WERI-Rb-1 (cell line): Measurements from ENCODE around the gene KRT32.

Source experiments
- DNase-seq: peaks from one replicate; pipeline ENCODE4 v3.0.0-alpha.2; 2020
- H3K27ac ChIP-seq: fragments of 250-450 bp; sonication (Bioruptor Pico); 2 replicates; pipeline ENCODE4 v1.5.1; 2020; ENCODE audit warnings: mild to moderate bottlenecking, moderate library complexity
- H3K27me3 ChIP-seq: fragments of 250-450 bp; sonication (Bioruptor Pico); 2 replicates; pipeline ENCODE4 v1.5.1; 2021; ENCODE audit warnings: mild to moderate bottlenecking, low read depth, moderate library complexity; ENCODE audit not compliant: insufficient read depth, severe bottlenecking
- H3K36me3 ChIP-seq: fragments of 250-450 bp; sonication (Bioruptor Pico); 2 replicates; pipeline ENCODE4 v1.5.1; 2020; ENCODE audit warnings: mild to moderate bottlenecking, moderate library complexity
- H3K4me3 ChIP-seq: 2 replicates; pipeline ENCODE4 v1.5.1; 2011; ENCODE audit warnings: low read depth, mild to moderate bottlenecking, control low read depth, low read length
- H3K9me3 ChIP-seq: fragments of 250-450 bp; sonication (Bioruptor Pico); 2 replicates; pipeline ENCODE4 v1.5.1; 2021; ENCODE audit warnings: mild to moderate bottlenecking, moderate library complexity; ENCODE audit not compliant: severe bottlenecking
- TF ChIP-seq, protein P1 (sequence below): IDR thresholded peaks from 2 replicates; pipeline ENCODE4 v1.5.1; 2011; ENCODE audit warnings: low read depth, mild to moderate bottlenecking, control low read depth, inconsistent platforms, low read length

The KRT32 gene

GRCh38 chr17:41490000-41490990 is 23.1 kb upstream of the KRT32 start:
- H3K9me3 ChIP-seq: no peaks in the 10 kb centered on the region
- H3K27me3 ChIP-seq: peaks cover 14% of the 10 kb centered on the region
- DNase-seq: no peak
- H3K4me3 ChIP-seq: no peak overlapping the region
- TF ChIP-seq, protein P1, sequence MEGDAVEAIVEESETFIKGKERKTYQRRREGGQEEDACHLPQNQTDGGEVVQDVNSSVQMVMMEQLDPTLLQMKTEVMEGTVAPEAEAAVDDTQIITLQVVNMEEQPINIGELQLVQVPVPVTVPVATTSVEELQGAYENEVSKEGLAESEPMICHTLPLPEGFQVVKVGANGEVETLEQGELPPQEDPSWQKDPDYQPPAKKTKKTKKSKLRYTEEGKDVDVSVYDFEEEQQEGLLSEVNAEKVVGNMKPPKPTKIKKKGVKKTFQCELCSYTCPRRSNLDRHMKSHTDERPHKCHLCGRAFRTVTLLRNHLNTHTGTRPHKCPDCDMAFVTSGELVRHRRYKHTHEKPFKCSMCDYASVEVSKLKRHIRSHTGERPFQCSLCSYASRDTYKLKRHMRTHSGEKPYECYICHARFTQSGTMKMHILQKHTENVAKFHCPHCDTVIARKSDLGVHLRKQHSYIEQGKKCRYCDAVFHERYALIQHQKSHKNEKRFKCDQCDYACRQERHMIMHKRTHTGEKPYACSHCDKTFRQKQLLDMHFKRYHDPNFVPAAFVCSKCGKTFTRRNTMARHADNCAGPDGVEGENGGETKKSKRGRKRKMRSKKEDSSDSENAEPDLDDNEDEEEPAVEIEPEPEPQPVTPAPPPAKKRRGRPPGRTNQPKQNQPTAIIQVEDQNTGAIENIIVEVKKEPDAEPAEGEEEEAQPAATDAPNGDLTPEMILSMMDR: no peak
- no peak overlapping the region for H3K27ac ChIP-seq
- H3K36me3 ChIP-seq: no peaks in the 10 kb centered on the region

GRCh38 chr17:41489531-41489930 is 22.3 kb upstream of the KRT32 start, which contains the start of gene KRT36:
TSS of gene KRT36 (minus strand) at chr17:41489910. CDS start at chr17:41489864, 46 bp downstream.
- TF ChIP-seq, protein P1: no peak
- Histone ChIP-seq H3K27me3 (peaks cover 15% of the 10 kb centered on the region), H3K4me3 (no peak within 1 kb of the TSS), H3K27ac (no peak within 1 kb of the TSS), H3K36me3 (no peaks in the 10 kb centered on the region), H3K9me3 (no peaks in the 10 kb centered on the region)
- DNase-seq: no peak

GRCh38 chr17:41486809-41487530 is 19.8 kb upstream of the KRT32 start:
- TF ChIP-seq, protein P1: peak; percentile 96
- Histone ChIP-seq H3K9me3 (no peaks in the 10 kb centered on the region), H3K36me3 (no peaks in the 10 kb centered on the region), H3K27me3 (peaks cover 26% of the 10 kb centered on the region), H3K4me3 (no peak overlapping the region), H3K27ac (no peak overlapping the region)
- peak; percentile 82 for DNase-seq

GRCh38 chr17:41486316-41486715 is 19.1 kb upstream of the KRT32 start:
- DNase-seq: no peak
- Histone ChIP-seq H3K4me3 (no peak overlapping the region), H3K36me3 (no peaks in the 10 kb centered on the region), H3K27ac (no peak overlapping the region), H3K27me3 (peaks cover 31% of the 10 kb centered on the region), H3K9me3 (no peaks in the 10 kb centered on the region)
- TF ChIP-seq, protein P1: no peak

GRCh38 chr17:41484920-41485904 is 18.0 kb upstream of the KRT32 start:
- H3K27ac ChIP-seq: no peak overlapping the region
- DNase-seq: no peak

More at GRCh38 chr17:41484920-41485904, 18.0 kb upstream of the KRT32 start:
- Histone ChIP-seq H3K27me3 (peaks cover 41% of the 10 kb centered on the region), H3K9me3 (no peaks in the 10 kb centered on the region), H3K4me3 (no peak overlapping the region), H3K36me3 (no peaks in the 10 kb centered on the region)
- TF ChIP-seq, protein P1: no peak
